Activated gamma-delta T cell (primary cell): Measurements from ENCODE around the gene TNNI3K.

Source experiments
- DNase-seq: peaks from one replicate; lab custom pipeline; 2025; lab: John Stamatoyannopoulos, UW

TNNI3K gene

GRCh38 chr1:74392186-74392585 is 157.0 kb downstream of the TNNI3K start:
- no peak for DNase-seq

DNA sequence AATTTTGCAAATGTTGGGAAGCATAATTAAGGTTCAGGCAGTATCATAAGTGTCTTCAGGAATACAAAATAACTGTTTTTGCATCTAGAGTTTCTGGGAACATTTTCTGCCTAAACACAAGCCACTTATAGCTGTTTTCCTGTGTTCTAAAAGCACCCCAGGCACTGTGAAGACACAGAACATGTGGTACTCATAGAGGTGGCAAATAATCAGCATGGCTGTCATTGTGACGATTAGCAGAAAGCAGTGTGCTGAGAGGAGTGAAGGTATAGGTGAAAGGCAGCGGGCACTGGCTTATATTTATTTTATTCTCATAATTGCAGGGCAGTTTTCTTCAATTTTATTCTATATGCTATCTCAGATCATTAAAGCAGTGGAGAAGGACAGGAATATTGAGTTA is 157.7 kb downstream of the TNNI3K start:
- DNase-seq, result no peak

DNA sequence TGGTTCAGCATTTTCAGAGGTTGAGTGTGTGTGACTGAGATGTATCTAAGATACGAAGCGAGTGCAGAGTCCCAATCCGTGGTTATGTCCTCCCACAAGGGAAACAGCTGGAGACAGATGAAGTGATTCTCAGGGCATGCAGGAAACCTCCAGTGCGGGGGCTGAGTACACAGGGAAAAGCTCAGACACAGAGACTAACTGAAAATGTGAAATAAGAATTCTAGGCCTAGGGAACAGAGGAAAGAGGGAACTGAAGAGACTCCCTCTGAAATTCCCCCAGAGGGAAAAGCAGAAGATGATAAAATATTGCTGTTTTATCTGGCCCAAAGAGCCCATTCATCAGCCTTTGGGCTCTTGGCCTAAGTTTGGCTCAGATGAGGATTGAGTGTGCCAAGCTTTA is 160.4 kb downstream of the TNNI3K start:
- no peak for DNase-seq

DNA sequence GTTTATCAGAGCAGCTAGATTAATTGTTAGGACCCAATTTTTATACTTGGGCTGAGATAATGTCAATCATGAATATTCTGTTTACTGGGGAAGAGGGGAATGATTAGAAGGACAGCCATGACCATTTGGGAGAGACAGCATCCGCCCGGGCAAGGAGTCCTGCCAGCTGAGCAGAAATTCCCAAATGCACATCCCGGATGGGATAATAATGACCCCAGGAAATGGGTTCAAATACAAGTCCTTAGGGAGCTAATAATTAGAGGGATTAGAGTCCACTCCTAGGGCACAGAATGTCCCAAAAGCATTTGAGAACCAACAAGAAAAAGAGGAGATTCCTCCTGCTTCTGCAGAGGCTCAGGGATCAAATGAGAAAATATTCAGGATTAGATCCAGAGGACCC is 161.3 kb downstream of the TNNI3K start:
- no peak for DNase-seq

DNA sequence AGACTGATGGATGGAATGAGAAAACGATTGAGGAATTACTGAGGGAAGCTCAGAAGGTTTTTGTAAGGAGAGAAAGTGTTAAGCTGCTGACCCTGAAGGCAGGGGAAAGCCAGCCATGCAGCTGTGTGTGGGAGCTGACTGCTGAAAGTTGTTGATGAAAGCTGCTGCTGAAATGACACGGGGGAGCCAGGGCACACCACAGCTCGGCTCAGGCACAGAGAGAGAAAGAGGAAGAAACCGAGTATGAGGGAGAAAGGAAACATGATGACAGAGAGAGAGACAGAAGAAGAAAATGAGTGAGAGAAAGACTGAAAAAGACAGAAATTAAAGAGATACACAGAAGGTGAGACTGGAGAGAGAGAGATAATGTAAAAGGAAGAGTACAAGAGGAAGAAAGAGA is 161.7 kb downstream of the TNNI3K start:
- DNase-seq, result no peak

DNA sequence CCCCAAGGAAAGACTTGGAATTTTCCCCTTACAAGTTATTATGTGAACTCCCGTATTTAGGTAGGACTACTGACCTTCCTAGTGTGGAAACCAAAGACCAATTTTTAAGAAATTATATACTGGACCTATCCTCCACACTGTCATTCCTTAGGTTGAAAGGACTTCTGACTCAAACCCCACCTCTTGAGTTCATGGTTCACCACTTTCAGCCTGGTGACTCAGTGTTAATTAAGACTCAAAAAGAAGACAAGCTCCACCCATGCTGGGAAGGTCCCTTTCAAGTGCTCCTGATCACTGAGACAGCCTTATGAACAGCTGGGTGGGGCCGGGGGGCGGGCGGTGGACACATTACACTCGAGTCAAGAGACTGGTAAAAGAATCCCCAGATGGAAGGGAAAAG is 164.1 kb downstream of the TNNI3K start:
- DNase-seq, result no peak

DNA sequence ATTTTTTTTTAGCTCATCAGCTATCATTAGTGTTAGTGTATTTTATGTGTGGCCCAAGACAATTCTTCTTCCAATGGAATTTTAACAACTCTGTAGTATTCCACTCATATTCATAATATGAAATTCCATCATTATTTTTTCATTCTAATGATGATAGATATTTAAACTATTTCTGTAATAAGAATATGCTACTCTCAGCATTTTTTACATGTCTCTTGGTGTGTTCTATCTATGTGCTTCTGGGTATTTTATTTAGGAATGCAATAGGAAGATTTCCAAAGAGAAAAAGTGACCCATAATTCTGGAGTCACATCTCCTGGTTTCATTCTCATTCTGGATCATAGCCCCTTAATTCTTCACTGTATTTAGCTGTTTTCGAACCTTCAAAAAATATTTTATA is 167.7 kb downstream of the TNNI3K start:
- no peak for DNase-seq

GRCh38 chr1:74403606-74404005 is 168.4 kb downstream of the TNNI3K start:
- no peak for DNase-seq

- no peak for DNase-seq
Observed at GRCh38 chr1:74406759-74407158, 171.6 kb downstream of the TNNI3K start.

DNA sequence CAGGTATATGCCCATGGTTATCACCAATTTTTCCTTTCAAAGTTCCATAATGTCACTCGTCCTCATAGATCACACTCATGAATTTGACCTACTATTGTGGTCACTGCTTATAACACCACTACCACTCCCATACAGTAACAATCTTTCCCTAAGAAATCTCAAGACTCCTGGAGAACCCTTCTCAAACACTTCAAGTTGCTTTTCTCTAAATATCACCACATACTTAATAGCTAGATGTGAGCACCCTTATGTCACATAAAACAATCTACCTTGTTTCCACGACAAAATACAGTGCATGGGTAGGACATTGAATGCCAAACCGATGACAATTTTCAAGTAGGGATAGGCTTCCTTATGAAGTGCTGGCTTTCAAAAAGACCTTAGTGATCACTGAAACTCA is 172.7 kb downstream of the TNNI3K start:
- no peak for DNase-seq

DNA sequence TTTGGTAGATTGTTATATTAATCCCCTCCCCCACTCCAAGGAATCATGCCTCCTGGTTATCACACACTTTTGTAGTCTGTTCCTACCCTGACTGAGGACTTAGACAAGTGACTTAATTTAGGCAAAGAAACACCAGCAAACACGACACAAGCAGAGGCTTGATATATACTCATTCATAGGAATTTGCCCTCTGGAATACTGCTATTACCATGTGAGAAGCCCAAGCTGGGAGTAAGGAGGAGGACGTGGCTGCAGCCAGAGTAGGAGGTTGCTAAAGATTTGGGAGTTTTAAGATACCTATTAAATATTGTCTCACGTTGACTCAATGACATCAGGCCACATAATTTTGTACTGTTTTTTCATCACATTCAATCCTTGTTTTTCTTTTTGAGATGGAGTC is 177.1 kb downstream of the TNNI3K start:
- DNase-seq, result no peak

GRCh38 chr1:74415935-74416334 is 180.7 kb downstream of the TNNI3K start:
- no peak for DNase-seq

DNA sequence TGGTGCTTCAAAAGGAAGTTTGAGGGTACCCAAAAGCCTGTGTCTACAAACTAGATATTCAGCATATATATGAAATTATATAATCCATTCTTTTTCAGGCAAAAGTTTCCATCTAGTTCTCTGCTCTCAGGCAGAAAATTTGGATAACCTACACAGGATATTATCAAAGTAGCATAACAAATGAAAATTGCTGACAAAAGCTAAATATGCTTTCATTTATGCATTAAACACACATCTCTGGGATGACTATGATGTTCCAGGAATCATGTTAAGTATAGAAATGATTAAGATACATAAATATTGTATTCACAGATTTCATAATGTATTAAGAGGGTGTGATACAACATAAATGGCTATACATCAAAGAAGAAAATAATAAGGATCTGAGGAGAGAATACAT is 184.4 kb downstream of the TNNI3K start:
- DNase-seq, result no peak

GRCh38 chr1:74420467-74420866 is 185.3 kb downstream of the TNNI3K start:
- no peak for DNase-seq

- no peak for DNase-seq
Observed at GRCh38 chr1:74422421-74423292, 187.5 kb downstream of the TNNI3K start.

GRCh38 chr1:74423471-74423870 is 188.3 kb downstream of the TNNI3K start:
- DNase-seq, result no peak

DNA sequence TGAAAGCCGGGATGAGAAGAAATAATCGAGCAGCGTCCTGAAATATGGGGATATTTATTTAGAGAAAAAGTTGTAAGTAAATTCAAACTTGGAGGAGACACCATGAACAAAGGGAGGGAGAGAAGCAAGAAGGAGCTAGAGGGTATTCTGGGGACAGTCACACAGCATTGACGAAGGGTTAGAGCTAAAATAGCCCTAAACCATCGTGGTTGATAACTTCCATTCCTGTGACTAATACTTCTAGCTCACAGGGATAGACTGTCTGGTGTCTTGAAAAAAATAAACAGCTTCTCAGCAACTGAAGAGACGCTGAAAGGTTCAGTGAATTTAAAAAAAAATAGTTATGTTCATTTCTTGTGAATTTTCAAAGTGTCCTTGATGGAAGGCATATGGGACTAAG is 190.5 kb downstream of the TNNI3K start:
- DNase-seq, result no peak

GRCh38 chr1:74426208-74426937 is 191.2 kb downstream of the TNNI3K start:
- no peak for DNase-seq

DNA sequence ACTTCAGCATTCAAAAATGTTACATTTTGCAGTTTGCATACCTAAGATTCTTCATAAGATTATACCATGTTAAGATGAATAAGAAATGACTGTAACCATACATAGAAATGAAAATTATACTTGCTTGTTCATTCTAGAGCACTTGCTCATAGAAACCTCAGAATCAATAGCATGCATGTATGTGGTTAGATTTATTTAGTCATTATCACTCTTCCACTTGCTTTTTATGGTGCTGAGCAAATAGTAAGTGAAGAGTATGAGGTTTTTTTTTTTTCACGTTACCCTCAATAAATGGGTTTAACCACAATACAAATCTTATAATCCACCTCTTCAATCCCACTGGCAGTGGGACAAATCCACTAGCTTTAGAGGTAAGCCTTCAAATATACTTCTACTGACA is 192.5 kb downstream of the TNNI3K start:
- DNase-seq, result no peak

DNA sequence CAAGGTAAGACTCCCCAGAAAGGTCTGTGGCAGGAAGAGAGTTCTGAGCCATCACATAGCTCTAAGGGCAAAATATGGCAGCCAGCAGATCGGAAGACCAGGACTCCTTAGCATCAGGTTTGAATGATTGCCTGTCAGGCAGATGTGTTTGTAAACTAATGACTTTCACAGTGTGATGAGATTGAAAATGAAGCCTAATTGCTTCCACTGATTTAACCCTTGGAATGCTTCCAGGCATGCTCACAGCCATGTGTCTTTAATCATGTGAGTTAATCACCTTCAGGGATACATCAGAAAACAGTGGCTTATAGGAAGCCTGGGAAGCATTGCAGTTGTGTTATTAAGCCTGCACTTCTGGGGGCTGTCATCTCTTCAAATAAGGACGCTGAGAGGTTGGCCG is 194.4 kb downstream of the TNNI3K start:
- no peak for DNase-seq

DNA sequence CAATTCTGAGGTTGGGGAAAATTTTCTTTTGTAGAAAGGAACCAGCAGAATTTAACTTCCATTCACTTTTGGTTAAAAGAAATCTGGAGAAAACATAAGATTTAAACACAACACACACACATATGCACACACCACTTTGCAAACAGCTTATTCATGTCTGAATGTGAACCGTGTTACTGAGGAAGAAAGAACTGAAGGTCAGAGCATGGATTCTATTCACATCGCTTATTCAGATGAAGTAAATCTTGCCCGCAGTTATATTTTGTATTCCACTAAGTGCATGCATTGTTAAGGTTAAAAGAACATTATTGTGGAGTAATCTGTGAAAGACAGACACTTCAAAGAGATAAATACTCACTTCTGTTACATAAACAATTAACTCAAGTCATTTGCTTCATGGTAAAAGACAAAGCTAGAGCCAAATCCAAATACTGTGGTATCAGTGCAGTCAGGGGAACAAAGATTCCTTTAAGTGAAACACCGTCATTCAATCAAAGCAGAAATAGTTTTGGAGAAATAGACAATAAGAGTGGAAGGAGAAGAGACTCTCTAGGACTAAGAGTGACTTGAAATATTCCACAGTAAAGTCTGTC is 195.3 kb downstream of the TNNI3K start:
- no peak for DNase-seq

DNA sequence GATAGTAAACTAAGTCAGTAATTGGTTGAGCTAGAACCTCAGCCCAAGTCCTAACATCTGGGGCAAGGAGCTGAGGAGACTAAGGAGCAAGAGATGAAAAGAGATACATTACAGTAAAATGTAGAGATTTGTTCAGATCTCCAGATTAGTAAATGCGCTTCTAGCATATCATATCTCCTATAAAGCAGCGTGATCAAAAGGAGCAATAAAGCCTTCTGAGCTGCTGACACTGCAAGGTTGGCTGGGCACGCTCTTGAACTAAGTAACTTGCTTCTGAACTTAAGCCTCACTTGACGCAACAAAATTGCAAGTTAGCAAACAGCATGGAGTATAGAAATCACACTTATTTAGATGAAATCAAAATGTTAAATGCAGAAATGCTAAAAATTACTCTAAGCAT is 196.3 kb downstream of the TNNI3K start:
- DNase-seq, result no peak

DNA sequence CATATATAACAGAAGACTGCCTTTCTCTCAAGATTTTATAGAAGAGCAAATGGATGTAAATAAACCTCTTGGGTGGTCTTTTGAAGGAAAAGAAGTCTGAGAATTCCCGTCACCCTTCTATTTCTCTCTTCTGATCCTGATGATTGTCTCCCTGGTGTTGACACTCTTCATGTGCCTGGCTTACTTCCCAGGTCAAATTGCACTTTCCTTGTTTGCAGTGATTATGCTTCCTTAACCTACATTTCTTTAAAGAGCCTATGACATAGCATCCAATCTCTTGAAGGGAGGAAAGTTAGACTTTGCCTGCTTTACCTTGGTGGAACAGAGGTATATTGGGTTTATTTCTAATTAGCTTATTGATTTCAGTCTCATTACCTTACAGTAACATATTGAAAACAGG is 197.1 kb downstream of the TNNI3K start:
- no peak for DNase-seq
